Prostate gland (tissue), 2 donors: ENCODE results near the gene TYK2.
A peak's percentile ranks its signal among the peaks of the same experiment; 100 is the strongest.

Experiments
- POLR2A ChIP-seq: fragments of 450-650 bp; IDR thresholded peaks from one replicate; pipeline ENCODE4 v1.6.1; 2016; ENCODE audit warnings: antibody characterized with exemption, mild to moderate bottlenecking
- POLR2AphosphoS5 ChIP-seq: sonication (generic); formaldehyde crosslinking; IDR thresholded peaks from one replicate; pipeline ENCODE4 v1.6.1; 2017; ENCODE audit warnings: antibody characterized with exemption
- TF ChIP-seq, protein P1 (sequence below), 4 experiments: fragments of 200-600 bp in 2 of 4; fragments of 450-650 bp in 2 of 4; sonication (generic) in 2 of 4; IDR thresholded peaks; 1 replicate in 3 of 4; 2 replicates in 1 of 4; pipeline ENCODE4 v1.5.1; 2016 to 2019; ENCODE audit warnings: antibody characterized with exemption in 4 of 4, mild to moderate bottlenecking in 2 of 4, moderate library complexity in 2 of 4

GRCh38 chr19:10380313-10381102 is at the start of gene TYK2:
- TF ChIP-seq, protein P1, sequence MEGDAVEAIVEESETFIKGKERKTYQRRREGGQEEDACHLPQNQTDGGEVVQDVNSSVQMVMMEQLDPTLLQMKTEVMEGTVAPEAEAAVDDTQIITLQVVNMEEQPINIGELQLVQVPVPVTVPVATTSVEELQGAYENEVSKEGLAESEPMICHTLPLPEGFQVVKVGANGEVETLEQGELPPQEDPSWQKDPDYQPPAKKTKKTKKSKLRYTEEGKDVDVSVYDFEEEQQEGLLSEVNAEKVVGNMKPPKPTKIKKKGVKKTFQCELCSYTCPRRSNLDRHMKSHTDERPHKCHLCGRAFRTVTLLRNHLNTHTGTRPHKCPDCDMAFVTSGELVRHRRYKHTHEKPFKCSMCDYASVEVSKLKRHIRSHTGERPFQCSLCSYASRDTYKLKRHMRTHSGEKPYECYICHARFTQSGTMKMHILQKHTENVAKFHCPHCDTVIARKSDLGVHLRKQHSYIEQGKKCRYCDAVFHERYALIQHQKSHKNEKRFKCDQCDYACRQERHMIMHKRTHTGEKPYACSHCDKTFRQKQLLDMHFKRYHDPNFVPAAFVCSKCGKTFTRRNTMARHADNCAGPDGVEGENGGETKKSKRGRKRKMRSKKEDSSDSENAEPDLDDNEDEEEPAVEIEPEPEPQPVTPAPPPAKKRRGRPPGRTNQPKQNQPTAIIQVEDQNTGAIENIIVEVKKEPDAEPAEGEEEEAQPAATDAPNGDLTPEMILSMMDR (IDR thresholded peaks at IDR 0.05): peak in 1 of 4 experiments; percentile 13
- TF ChIP-seq POLR2A (peak; percentile 44), POLR2AphosphoS5 (peak; percentile 97)
